Right forelimb (tissue), 1 donor: Measurements from ENCODE around the gene DLEU7.
A peak's percentile ranks its signal among the peaks of the same experiment; 100 is the strongest.

Experiments
- DNase-seq: peaks from one replicate; pipeline ENCODE4 v3.0.0-alpha.2; 2018

DLEU7 gene

GRCh38 chr13:50842251-50842989, 1.1 kb downstream of the DLEU7 start:
- no peak for DNase-seq

DNA sequence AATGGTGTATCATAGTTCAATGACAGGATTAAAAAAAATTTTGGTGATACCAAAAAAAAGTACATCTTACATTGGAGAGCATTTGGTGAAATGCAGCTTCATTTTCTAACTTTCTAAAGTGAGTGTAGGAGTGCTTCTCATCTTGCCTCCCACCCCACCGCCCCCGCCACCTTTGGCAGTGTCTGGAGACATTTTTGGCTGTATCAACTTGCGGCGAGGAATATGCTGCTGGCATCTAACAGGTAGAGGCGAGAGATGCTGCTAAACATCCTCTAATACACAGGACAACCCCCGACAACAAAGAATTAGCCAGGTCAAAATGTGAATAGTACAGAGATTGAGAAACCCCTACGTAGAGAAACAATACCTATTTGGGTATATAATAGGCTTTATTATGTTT, 1.7 kb downstream of the DLEU7 start:
- no peak for DNase-seq

DNA sequence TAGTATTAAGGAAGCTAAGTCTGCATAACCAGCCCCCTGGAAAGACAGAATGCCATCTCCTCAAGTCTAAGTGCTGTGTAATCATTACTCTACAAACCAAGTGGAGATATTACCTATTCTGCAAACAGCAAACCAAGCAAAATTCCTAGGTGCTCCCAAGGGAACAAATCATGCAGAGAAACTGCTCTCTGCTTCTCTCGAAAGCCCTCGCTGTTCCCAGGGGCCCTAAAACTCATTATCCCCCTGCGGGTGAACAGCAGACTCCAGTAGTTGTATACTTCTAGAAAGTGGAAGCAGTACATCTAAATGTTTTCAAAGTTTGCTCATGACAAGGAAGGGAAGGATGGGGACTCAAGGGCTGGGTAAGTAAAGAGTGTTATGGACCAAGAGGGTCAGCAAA, 3.2 kb downstream of the DLEU7 start:
- no peak for DNase-seq

DNA sequence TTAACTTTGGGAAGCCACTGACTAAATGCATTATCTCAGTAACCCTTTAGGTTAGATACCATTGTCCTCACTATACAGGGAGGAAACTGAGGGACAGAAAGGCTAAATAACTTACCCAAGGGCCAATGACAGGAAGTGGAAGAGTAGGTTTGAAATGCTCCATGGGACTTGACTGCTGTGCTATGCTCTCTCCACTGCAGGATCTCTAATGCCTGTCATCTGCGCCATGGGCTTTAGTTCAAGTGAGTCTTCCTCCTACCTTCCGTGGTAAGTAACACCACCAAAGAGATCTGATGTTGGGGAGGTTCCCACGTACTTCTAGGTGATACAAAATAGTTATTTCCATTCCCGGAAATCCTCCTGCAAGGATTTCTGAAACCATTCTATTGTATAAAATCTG, 3.7 kb downstream of the DLEU7 start:
- no peak for DNase-seq

- DNase-seq = no peak
Measured at GRCh38 chr13:50838701-50839100, 4.8 kb downstream of the DLEU7 start.

GRCh38 chr13:50838031-50838430, 5.5 kb downstream of the DLEU7 start:
- no peak for DNase-seq

DNA sequence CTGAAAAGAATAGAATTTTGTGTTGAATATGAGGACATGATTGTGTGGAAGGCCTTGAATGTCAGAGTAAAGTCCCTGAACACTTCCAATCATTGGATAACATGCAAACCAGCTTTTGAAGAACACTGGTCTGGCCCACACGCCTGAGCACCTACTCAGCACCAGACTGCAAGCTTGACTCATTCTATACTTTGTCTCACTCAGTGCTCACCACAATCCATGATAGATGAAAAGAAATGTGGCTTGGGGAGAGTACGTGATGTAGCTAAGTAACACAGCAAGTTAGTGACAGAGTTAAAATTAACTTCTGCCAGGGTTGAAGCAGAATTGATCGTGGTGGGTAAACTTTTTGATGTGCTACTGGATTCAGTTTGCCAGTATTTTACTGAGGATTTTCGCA, 12.0 kb downstream of the DLEU7 start:
- no peak for DNase-seq

DNA sequence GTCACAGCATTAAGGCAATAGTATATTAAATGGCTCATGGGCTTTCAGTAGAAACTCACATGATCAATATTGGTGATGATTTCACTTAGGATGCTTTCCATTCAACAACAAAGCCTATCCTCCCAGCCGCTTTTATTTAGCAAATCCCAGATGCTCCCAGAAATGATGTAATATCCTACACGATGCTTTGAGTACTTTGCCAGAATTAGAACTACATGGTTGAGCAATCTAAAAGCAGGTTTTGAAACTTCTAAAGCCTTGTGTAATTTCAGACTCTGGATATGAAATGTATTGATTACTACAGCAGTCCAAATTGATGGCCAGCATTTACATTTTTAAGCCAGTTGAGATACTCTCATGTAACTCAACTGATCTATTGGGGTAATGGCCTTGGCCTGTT, 13.6 kb downstream of the DLEU7 start:
- no peak for DNase-seq

DNA sequence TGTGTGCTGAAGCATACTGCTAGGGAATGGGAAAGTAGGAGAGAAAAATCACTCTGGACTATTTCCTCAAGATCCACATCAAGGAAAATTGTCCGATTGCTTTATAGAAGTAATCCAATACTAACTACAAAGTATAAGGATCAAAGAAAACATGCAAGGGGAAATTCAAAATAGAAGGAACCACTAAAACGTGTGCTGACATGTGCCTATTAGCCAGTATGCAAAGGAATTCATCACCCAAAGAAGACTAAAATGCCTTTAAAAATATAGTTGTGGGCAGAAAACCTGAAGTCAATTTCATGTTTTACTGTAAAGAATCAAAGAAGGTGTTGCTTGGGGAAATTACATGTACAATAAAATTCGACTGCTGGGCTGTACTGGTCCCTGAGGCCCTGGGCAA, 14.3 kb downstream of the DLEU7 start:
- no peak for DNase-seq

DNA sequence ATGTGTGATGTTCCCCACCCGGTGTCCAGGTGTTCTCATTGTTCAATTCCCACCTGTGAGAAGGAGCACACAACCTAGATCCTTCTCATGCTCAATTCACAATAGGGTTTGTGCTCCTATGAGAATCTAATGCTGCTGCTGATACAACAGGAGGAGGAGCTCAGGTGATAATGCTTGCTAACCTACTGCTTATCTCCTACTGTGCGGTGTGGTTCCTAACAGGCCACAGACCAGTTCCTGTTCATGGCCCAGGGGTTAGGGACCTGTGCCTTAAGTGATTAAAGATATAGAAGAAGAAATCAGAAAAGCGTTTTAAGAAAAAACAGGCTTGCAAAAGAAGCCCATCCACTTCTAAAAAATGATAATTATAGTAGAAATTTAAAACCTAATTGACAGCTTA, 17.5 kb downstream of the DLEU7 start:
- no peak for DNase-seq

GRCh38 chr13:50812242-50812641, 31.2 kb downstream of the DLEU7 start:
- DNase-seq = no peak

- DNase-seq = no peak
Measured at GRCh38 chr13:50810998-50811397, 32.5 kb downstream of the DLEU7 start.

- DNase-seq = no peak
Measured at GRCh38 chr13:50810468-50810867, 33.0 kb downstream of the DLEU7 start.

GRCh38 chr13:50809133-50810090, 34.1 kb downstream of the DLEU7 start:
- no peak for DNase-seq

GRCh38 chr13:50805805-50806204, 37.7 kb downstream of the DLEU7 start:
- no peak for DNase-seq

DNA sequence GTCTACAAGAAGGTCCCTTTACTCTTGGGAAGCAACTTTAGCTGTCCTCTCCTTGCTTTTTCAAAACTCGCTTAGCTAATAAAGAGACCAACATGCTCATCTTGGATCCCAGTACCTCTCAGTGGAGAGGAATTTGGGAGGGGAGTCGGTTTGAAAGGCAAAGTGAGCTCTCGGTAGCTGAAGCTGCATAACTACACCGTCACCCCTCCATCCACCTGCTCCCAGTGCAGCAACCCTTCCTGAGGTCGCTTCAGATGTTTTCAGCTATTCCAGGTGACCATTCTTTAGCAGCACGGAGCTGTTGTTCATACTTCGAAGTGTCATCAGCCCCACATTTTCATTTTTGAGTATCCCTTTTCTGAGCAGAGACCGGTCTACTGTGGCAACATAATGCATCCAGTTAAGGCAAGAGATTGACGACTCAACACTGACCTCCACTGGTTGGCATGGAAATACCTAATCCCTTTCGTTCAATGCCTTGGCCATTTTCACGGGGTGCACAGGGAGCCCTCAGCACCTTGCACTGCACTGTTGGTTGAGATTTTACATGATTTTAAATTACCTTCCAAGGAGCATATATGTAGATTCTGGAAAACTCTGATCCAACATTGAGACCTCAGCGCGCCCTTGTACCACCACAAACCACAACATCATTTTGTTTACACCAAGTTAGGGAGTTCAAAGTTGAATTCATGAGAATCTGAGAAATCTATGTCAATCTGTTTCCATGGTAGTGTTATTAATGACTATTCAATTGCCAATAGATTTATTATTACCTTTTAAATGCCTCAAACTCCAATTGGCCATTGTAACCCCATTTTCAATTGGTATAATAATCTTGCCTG, 42.2 kb downstream of the DLEU7 start:
- peak; percentile 82 for DNase-seq

DNA sequence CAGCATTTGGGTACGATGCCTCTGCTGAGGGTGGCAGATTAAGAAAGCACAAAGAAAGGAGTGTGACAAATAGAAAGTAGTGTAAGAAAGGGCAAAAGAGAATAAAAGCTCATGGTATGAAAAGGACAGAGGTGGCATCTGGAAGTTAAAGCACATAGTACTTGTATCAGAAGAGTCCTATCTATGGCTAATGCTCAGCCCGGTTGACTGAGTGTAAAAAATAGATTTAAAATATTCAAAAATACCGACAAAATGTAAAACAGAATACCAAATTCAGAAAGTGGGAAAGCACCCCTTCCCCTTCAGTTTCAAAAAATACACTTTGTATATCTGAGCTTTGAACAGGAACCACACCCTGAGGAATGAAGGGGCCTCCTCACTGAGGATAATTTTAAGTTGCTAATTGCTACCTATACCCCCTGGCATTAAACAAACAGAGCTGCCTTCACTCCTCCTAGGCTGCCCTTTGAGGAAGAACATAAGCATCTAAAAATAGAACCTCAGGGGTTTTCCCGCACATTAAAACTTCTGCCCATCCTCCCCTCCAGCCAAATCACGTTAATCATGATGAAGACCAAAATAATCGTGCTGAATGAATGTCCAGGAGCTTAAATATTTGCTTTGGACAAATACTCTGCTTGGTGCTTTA, 43.3 kb downstream of the DLEU7 start:
- no peak for DNase-seq

GRCh38 chr13:50798923-50799322, 44.6 kb downstream of the DLEU7 start:
- no peak for DNase-seq

GRCh38 chr13:50797091-50797490, 46.4 kb downstream of the DLEU7 start:
- DNase-seq = no peak

GRCh38 chr13:50796463-50796862, 47.0 kb downstream of the DLEU7 start:
- no peak for DNase-seq

DNA sequence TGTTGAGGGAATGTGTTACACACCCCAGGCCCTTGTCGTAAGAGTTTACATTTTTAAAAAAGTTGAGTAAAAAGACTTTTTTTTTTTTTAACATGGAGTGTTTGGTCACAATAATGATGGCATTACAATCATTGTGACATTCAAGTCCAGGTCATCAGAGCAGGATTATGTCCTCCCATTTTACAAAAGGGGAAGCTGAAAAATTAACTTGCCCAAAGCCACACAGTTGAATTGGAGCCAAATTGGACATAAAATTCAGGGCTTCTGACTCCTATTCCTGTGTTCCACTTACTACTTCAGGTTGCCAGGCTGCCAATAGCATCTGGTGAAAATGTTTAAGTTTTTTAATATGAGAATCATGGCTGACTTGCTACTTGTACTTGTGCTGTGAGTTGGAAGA, 49.3 kb downstream of the DLEU7 start:
- DNase-seq = no peak

GRCh38 chr13:50793026-50793425, 50.5 kb downstream of the DLEU7 start:
- no peak for DNase-seq
